Measurements from ENCODE around the gene ADARB2. TPM values are rescaled to one million over a fixed set of nuclear protein-coding genes. Genes with fewer than 3 reads are reported as not detected.

ADARB2 gene
- polyA plus RNA-seq, 10 donors: 0.04 to 0.45 (median 0.28) TPM

DNA sequence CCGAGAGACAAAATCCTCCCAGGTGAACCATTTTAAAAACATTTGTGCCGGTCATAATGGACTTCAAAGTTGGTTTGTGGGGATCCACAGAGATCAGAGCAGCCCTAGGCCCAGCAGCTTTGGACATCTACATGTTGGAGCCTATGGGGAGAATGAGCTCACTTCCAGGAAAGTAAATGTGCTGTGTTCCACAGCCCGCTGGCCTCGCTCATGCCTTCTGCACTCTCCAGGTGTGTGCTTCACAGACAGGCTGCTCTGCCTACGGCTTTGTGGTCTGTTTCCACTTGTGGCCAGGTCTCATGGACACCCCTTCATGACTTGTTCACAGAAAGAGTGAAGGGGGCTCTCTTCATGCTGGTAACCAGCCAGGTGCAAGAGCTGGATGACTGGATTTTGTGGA is 141.6 kb downstream of the ADARB2 start:
- DNase-seq: no peak

DNA sequence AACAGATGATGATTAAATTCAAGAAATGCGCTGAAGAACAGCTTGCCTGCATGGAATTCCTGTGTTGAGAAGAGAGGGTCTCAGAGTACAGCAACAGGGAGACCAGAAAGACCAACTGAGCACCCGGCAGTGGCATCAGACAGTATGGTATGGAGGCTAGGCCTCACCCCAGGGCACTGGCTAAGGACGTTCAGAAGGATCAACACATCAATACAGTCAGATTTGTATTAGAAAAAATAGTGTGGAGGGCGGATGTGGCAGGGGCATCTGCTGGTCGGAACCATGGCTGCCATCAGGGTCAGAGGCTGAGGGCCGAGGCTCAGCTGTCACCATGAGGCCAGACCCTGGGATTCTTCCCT is 142.1 kb downstream of the ADARB2 start:
- DNase-seq: no peak

DNA sequence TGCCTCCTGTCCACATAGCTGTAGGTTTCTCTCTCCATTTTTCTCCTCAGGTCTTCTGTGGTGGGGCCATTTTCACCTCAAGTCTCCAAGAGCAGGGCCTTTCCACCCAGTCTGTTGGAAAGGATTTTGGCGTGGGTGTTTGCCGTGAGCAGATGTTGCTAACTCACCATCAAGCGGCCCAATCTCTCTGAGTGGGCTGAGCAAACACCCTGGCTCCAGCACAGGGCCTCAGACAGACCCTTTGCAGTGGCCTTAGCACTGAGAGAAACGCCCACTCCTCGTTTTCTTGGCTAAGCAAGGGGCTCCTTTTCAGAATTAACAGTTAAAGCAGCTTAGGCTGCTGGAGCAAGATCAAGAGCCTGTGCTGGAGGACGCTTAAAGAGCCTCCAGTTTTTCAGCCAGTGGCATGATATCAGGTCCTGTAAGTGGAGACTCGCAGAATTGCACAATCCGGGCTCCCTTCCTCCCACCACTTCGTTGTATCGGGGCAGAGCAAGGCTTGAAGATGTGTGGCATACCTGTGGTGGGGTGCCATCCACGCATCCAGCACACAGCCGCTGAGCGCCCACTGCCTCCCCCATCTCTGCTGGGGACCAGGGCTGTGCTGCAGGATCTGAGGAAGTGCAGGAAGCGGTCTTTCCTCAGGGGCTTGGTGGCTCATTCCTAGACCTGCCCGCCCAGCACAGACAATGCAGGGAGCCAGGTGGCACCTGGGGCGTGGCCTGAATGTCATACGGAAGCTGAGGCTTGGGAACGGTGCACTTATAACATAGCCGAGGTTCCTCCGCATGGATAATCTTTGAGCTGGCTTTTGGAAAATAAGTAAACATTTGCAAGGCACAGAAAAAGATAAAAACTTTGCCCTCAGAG is 142.7 kb downstream of the ADARB2 start:
- peak in 2 of 3 donors; percentile 10 to 30 for DNase-seq

DNA sequence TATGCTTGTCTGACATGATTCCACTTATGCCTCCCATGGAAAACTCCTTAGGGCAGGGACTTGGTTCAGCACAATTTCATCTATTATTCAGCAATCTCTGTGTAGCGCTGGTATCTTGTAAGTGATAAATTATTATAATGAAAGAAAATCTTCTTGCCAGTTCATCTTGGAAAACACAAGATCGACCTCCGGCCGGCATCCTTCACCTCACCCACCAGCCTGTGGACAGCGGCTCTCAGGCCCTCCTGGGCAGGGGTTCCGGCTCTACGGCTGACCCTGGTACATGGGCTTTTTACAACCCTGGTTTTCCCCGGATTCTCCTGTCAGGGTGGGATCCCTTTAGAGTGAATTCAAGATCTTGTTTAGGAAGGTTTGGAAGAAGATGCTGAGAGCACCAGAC is 145.6 kb downstream of the ADARB2 start:
- no peak for DNase-seq

DNA sequence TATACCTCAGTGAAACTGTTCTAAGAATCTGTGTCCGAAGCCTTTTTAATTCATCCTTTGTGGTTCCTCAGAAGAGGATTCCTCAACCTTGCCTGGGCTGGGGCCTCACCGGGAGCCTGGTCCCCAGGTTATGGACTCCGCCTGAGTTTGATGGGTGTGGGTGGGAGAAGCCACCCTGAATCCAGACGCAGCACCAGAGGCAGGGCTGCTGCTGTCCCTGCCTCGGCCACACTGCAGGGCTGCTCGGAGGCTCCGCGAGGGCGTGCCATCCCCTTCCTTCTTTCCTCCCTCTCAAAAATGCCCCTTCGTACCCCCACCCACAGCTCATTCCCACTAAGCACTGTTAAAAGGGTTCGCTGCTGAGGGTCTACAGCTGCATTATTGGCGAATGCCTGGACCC is 146.3 kb downstream of the ADARB2 start:
- DNase-seq: no peak

DNA sequence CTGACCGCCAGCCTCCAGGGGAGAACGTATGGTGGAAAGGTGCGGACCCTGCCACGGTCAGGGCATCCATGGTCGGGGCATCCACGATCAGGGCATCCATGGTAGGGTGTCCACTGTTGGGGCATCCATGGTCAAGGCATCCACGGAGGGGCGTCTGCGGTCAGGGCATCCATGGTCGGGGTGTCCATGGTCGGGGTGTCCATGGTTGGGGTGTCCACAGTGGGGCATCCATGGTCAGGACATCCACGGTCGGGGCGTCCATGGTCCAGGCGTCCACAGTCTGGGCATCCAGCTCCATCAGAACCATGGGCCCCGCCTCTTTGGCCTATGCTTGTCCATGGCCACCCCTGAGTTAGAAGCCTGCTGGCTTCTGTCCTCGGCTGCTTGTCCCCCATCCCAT is 148.1 kb downstream of the ADARB2 start:
- DNase-seq: no peak

DNA sequence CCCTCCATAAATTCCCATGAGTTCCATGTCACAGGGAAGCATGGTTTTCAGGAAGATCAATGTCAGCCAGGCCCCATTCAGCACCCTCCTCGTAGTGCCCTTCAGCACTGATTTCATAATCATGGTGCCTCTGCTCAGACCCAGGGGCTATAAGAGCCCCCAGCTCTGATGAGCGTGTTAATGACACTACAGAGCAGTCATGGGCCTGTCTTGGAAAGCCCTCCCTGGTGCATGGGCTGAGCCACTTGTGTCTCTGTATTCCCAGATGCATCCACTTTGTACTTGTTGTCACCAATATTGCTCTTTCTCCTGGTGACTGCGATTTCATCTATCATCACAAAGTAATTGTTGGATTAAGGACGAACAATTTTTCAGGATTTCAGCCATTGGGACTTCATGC is 154.6 kb downstream of the ADARB2 start:
- DNase-seq: no peak

DNA sequence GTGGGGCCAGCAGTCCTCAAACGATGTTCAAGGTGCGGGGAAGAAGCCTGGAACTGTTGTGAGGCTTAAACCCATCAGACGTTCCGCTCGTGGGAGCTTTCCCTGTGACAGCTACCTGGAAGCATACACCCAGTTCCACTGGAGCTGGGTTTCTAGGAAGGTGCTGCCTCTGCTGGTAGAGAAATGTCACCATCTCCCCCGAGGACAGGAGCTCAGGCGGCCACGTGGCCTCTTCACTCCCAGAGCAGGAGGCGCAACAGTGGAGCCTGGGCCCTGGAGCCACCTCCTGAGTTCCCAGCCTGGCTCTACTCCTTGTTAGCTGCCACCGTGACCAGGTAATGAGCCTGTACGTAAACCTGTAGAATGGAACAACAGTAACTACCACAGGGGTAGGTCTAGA is 156.1 kb downstream of the ADARB2 start:
- DNase-seq: no peak

DNA sequence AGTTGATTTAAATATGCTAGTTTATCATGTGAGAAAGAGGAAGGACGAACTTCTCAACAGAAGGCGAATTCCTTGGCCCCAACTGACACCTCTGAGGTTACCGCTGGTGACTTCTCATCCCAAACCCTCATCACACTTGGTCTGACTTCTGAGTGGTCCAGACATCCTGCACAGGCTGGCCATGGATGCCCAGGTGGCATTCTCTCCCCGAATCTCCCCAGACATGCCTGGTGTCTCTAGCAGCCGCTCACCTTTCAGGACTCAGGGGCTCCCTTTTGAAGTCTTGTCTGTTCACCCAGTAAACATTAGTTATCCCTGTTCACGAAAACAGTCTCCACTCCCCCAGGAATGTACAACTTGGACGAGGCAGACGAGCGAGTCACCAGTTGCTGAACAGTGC is 157.7 kb downstream of the ADARB2 start:
- no peak for DNase-seq

DNA sequence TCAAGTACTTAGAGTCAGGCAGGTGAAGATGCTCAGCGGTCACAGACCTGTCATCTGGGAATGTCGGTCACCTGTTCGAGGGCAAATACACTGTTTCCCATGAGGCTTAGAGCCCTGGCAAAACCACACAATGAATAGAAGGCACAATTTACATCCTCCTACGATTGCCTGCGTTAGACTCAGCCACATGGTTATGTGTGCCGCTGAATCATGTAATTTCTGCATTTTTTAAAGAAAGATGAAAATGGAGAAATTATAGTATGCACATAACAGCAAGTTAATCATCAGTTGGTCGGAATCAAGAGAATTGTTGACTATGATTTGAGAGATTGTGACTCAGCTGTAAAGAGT is 158.2 kb downstream of the ADARB2 start:
- DNase-seq: no peak

DNA sequence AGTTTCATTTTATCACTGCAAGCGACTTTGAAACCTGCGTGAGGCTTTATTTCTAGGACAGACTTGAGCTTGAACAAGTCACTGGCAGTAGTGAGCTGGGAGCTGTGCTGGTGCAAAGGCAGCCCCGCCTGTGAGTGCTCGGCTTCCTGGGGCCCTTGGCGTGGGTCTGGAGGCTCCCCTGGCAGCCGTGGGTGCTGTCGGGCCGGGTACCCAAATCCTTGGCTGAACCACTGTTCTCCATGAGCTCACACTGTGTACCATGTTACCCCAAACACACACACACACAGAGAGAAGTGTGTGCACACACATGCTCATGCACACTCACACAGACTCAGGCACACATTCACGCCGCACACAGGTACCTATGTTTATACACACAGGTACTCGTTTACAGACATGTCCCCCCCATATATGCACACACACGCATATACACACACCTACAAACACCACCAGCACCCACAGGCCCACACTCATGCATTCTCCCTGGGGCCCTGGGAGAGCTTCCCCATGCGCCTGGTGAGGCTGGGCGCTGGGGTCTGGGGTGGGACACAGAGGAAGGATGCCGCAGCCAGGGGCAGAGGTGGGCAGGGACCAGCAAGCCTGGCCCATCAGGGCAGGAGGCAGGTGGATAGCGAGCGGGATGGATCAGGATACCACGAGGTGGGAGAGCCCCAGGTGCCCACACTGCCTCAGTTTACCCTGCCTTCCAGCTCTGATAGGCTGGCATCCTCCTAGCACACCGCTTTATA is 158.8 kb downstream of the ADARB2 start:
- DNase-seq: no peak

DNA sequence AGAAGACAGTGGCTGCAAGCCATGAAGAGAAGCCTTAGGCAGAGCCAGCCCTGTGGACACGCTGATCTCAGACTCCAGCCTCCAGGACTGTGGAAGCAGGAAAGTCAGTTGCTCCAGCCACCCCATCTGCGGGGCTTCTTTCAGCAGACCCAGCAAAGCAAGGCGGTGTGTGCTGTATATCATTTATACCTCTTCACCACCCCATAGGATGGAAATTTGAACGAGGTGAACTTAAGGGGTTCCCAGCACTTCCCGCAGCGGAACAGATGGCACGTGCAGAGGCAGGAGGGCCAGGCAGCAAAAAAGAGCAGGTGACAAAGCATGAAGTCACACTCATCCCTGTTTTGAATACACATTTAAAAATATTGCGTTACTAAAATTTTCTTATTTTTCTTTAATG is 159.4 kb downstream of the ADARB2 start:
- DNase-seq: no peak

DNA sequence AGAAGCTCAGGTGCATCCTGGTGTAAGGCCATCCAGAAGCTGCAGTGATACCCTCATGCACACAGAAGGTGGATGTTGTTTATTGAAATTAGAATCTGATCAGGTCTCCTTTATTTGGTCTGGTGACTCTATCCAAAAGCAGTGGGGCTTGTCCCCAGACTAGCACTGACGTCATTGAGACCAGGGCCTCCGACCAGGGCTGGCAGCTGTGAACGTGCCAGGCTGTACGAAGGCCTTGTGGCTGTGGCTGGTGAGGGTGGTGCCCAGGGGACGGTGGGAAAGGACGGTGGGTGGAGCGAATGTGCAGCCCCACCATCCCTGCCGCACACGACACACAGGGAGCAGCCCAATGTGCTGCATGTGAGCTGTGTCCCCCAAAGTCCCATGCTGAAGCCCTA is 160.0 kb downstream of the ADARB2 start:
- DNase-seq: no peak

DNA sequence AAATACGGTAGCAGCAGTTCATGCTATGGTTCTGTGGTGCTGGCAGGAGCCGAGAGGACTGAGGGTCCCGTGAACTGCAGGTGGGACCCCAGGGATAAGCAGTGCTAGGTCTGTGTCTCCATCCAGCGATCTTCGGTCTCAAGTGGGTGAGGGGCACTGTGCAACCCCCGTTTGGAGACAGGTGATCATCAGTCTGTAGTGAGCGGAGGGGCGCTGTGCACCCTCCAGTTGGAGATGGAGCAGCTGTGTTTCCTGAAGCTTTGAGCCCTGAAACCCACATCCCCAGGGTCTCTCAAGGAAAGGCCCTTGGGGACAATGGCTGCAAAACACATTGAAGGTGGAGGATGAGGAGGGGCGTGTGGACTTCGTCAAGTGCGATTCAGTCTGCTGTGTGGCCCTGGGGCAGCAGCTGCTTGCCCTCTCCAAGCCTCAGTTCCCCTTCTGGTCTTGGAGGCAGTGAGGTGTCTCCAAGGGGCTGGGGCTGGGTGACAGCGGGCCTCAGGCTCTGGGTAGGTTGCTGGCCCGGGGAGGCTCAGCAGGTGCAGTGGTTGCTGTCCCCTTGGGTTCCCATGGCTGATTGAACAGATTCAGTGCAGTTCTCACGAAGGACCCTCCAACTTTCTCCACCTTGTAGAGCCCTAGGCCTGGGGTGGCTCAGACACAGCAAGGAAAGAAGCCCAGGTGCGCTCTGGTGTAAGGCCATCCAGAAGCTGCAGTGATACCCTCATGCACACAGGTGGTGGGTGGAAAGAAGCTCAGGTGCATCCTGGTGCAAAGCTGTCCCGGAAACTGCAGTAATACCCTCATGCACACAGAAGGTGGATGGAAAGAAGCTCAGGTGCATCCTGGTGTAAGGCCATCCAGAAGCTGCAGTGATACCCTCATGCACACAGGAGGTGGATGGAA is 160.6 kb downstream of the ADARB2 start:
- DNase-seq: no peak

DNA sequence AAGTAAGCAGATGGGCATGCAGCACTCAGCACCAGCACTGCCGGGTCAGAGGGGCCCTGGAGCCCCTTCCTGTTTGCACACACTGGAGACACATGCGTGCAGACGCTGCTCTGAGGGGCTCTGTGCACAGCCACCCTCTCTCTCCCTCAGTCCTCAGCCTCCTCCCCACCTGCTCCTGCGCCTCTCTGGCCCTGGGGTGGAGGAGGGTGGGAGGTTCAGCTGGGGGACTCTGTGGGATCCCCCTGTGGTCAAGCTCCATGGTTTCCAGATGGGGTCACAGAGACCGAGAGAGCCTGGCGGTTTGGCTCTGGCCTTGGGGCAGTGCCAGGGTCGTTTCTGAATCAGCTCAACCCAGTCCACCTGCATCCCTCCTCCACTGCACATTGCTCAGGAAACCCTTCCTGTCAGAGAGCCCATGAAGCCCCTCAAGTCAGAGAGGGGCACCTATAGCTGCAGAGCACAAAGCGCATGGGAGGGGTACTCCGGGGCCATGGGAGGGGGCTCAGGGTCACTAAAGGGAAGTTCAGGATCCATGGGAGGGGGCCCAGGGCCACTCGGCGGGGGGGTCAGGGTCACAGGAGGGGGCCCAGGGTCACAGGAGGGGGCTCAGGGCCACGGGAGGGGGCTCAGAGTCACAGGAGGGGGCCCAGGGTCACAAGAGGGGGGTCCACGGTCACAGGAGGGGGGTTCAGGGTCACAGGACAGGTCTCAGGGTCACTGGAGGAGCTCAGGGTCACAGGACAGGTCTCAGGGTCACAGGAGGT is 161.7 kb downstream of the ADARB2 start:
- DNase-seq: no peak

DNA sequence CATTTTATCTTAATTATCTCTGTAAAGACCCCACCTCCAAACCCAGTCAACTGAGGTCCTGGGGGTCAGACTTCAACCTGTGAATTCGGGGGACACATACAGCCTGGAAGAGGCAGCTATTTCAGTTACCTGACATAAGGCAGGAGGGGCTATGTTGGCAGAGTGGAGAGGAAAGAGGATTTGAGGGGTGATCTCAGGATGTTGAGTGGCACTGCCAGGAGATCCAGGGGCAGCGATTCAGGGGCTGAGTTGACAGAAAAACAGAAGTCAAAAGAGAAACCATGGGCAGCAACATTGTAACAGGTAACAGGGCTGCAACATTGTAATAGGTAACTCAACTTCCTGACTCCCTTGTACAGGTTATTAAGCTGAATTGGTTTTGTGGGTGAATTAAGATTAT is 162.6 kb downstream of the ADARB2 start:
- no peak for DNase-seq

DNA sequence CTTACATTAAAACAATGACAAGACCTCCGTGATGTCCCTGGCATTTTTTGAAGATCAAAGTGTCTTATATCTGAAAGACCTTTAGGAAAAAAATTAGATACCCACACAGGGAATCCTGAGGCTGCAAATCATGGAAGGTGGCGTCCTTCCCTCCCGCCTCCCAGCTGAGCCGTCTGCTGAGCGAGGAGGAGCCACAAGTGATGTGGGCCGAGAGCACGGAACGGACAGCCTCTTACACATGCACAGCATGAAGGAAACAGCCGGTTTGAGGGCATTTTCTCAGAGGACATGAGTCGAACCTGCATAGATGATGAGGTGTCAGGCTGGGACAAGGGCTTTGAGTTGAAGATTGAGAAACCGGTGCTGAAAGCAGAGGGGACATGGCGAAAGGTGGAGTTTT is 163.3 kb downstream of the ADARB2 start:
- DNase-seq: no peak

DNA sequence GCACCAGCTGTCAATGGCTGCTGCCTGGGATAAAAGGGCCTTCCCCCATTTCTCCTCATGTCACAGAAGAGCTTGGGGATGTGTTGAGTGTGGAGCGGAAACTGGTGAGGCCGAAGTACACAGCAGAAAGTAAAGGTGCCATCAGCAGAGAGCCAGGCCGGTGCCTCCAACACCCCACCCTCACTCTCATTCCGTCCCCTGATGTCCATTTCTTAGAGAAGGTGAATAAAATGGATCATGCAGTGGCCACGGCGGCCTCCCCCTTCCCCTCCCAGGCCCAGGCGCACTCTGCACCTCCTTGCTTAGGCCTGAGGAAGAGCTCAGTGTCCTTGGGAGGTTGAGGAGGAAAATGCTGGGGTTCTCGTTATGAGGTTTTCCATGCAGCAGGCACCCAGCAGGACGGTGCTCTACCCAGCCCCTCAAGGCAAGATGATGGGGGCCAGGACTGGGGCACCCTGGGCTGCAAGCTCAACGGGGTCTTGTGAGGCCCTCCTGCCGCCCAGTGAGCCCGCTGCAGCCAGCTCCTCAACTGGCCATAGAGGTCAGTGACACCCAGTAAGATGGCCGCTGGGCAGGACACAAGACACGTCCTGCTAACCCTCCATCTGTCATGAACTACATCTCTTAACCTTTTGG is 163.9 kb downstream of the ADARB2 start:
- DNase-seq: no peak

DNA sequence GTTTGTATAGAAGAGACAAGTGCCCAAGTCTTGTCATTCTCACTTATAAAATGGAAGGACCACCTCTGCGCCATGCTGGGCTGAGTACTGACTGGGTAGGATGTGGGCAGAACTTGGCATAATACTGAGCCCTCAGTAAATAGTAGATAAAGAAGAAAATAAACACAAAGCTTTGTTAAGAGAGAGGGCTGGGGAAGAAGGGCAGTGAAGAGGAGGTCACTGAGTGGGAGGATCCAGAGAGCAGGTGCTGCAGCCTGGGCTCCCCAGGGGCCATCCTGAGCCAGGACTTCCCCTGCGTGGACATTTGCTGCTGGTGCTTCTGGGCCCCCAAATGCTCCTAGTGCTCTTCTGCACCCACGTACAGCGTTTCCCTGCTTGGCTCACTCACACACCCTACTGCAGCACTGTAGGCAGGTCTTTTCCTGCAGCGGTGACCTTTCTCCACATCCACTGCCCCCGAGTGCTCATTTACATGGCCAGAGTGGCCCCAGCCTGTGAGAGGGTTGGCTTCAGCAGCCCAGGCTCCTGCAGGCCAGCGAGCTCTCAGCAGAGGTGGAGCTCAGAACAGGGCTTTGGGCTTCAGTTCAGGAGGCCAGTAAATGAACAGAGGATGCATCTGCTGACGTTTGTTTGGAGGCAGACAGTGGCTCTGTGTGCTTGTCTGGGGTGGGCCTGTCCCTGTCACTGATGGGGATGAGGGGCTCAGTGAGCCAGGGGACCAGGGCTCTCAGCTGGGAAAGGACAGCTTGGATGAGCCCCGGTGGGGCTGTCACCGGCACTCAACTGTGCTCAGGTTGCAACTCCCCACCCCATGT is 164.6 kb downstream of the ADARB2 start:
- DNase-seq: no peak

DNA sequence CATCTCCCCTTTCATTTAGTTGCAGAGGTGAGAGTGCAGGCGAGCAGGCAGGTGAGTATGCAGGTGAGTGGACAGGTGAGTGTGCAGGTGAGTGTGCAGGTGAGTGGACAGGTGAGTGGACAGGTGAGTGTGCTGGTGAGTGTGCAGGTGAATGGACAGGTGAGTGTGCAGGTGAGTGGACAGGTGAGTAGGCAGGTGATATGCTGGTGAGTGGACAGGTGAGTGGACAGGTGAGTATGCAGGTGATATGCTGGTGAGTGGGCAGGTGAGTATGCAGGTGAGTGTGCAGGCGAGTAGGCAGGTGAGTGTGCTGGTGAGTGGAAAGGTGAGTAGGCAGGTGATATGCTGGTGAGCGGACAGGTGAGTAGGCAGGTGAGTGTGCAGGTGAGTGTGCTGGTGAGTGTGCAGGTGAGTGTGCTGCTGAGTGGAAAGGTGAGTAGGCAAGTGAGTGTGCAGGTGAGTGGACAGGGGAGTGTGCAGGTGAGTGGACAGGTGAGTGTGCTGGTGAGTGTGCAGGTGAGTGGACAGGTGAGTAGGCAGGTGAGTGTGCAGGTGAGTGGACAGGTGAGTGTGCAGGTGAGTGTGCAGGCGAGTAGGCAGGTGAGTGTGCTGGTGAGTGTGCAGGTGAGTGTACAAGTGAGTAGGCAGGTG is 165.6 kb downstream of the ADARB2 start:
- DNase-seq: no peak

All from muscle of back (tissue), 11 donors.